Activated CD4-positive, alpha-beta T cell treated with anti-CD3 and anti-CD28 coated beads, Interleukin-2, amount 10 ng/mL, durations not matched to agents 24 days and 14 days (primary cell): Measurements from ENCODE around the gene PKD2L1. TPM values are rescaled to one million over a fixed set of nuclear protein-coding genes. Genes with fewer than 3 reads are reported as not detected.

Experiments
- DNase-seq: peaks from one replicate; pipeline ENCODE4 v3.0.0; 2022
- H3K27ac Mint-ChIP-seq: one replicate; pipeline ENCODE4 v1.8.0; 2022; ENCODE audit warnings: mild to moderate bottlenecking, mixed read lengths
- H3K27me3 Mint-ChIP-seq: one replicate; pipeline ENCODE4 v1.8.0; 2022; ENCODE audit warnings: mixed read lengths
- H3K36me3 Mint-ChIP-seq: one replicate; pipeline ENCODE4 v1.8.0; 2022; ENCODE audit warnings: low read depth, mild to moderate bottlenecking, mixed read lengths
- H3K4me1 Mint-ChIP-seq: one replicate; pipeline ENCODE4 v1.8.0; 2021; ENCODE audit warnings: mixed read lengths
- H3K4me3 Mint-ChIP-seq: one replicate; pipeline ENCODE4 v1.8.0; 2022; ENCODE audit warnings: mild to moderate bottlenecking, moderate library complexity, mixed read lengths
- H3K9me3 Mint-ChIP-seq: one replicate; pipeline ENCODE4 v1.8.0; 2021; ENCODE audit warnings: mixed read lengths
- intact Hi-C: fragments of 100-400 bp; cut with micrococcal nuclease; formaldehyde crosslinking; loops from one replicate; pipeline ENCODE4 v1.15.1; 2023
- total RNA-seq: library from RNA; stranded (reverse); gene quantifications from 2 replicates; pipeline ENCODE4 v1.2.3, GENCODE V29; 2022

Gene PKD2L1
- total RNA-seq, 1 donor from 2014 or later = not detected

GRCh38 chr10:100362570-100363496 lies 32.8 kb upstream of the PKD2L1 start:
- no peaks in the 10 kb centered on the region for H3K27me3 Mint-ChIP-seq

DNA sequence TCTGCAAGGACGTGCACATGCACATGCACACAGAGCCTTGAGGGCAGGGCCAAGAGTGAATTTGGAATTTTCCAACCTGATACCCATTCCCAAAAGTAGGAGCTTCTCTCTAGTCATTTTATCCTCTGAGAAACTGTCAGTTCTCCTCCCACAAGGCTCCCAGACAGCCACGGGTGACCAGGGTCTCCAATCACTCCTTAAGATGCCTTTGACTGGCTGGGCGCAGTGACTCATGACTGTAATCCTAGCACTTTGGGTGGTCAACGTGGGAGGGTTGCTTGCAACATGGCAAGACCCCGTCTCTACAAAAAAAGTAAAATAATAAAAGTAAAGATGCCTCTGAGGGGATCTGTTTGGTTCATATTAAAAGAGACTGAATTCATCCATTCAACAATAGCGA lies 30.2 kb upstream of the PKD2L1 start:
- DNase-seq = no peak
- Mint-ChIP-seq H3K36me3 (peaks cover 84% of the 10 kb centered on the region), H3K27ac (peak overlapping the region; percentile 45), H3K4me3 (no peak overlapping the region), H3K27me3 (no peaks in the 10 kb centered on the region), H3K9me3 (no peaks in the 10 kb centered on the region), H3K4me1 (peaks cover 68% of the 10 kb centered on the region)
- intact Hi-C loops = no loop called here

More at GRCh38 chr10:100362570-100363496, 32.8 kb upstream of the PKD2L1 start:
- Mint-ChIP-seq H3K36me3 (peaks cover 68% of the 10 kb centered on the region), H3K9me3 (no peaks in the 10 kb centered on the region), H3K4me3 (no peak overlapping the region), H3K27ac (peak overlapping the region; percentile 61), H3K4me1 (peaks cover 56% of the 10 kb centered on the region)
- intact Hi-C loops = no loop called here
- DNase-seq = no peak

DNA sequence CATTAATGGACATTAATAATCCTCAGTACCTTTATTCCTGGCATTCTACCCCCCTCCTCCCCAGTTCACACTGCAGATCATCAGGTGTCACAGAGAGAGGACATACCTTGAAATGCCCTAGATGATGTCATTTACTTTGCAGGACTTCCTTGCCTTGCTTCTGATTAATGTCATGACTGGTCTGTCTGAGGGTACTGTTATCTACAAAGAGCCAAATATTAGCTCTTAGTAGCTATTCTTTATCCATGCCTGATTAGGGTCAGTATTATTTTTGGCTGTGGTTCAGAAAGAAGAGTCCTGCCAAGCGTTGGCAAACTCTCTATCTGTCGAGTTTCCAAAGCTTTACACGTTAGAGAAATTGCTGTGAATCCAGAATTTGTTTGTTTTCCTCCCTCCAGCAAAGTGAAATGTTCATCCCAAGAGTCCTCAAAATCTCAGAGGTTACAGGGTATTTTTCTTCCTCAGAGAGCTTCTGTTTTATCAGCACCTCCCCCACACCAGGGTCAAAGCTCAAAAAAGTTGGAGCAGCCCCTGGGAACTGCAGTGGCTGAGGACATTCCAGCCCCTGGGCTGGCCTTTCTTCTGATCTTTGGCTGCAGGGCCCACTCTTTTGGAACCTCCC lies 29.6 kb upstream of the PKD2L1 start:
- Mint-ChIP-seq H3K9me3 (no peaks in the 10 kb centered on the region), H3K36me3 (peaks cover 86% of the 10 kb centered on the region), H3K27ac (peak overlapping the region; percentile 72), H3K27me3 (no peaks in the 10 kb centered on the region), H3K4me1 (peaks cover 70% of the 10 kb centered on the region), H3K4me3 (peak overlapping the region; percentile 17)
- intact Hi-C loops = no loop called here
- DNase-seq = no peak

DNA sequence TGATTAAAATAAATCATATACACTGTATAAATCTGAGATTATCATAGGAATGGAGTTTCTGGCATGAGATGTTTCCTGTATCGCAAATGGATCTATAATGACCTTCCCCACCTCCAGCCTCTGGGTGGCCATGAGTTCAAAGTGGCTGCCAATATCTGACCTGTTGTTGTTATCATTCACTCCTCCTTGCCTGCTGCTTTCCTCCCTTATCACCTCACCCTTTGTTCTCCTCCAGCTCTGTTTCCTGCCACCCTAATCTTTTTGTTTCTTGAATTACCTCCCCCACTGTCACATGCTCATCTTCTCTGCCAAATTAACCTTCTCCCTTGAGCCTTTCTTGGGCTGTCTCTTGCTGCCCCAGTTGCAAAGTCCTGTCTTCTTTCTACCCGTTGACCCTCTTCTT lies 29.0 kb upstream of the PKD2L1 start:
- H3K4me3 Mint-ChIP-seq = peak overlapping the region; percentile 17
- H3K27me3 Mint-ChIP-seq = no peaks in the 10 kb centered on the region
- no peak for DNase-seq
- intact Hi-C loops = no loop called here
- no peaks in the 10 kb centered on the region for H3K9me3 Mint-ChIP-seq
- H3K27ac Mint-ChIP-seq = peak overlapping the region; percentile 72
- peaks cover 87% of the 10 kb centered on the region for H3K36me3 Mint-ChIP-seq
- peaks cover 70% of the 10 kb centered on the region for H3K4me1 Mint-ChIP-seq

DNA sequence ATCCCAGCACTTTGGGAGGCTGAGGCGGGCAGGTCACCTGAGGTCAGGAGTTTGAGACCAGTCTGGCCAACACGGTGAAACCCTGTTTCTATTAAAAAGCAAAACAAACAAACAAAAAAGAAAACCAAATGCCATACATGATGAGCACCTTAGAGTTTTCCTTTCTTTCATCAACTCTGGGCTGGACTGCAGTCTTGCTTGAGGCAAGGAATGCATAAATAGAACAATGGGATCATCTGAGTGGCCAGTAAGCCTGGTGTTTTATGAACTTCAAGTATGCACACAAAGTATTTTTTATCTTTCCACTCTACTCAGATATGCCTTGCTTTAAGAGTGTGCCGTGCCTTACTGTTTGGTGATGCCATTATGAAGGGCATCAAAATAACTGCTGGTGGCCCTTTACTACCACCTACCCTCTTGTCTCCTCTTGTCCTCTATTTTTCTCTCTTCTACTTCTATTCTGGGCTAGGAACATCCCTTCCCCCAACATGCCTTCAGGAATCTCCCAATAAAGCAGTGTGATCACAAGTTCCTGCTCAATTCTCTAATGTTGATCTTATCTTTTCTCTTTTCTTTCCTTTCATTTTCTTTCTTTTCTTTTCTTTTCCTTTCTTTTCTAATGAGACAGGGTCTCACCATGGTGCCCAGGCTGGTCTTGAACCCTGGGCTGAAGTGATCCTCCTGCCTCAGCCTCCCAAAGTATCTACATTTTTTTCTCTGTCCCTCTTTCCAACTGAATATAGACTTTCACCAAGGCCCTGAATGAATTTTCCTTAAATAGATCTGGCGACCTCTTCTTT lies 27.2 kb upstream of the PKD2L1 start:
- peaks cover 88% of the 10 kb centered on the region for H3K36me3 Mint-ChIP-seq
- DNase-seq = no peak
- H3K9me3 Mint-ChIP-seq = no peaks in the 10 kb centered on the region
- peaks cover 65% of the 10 kb centered on the region for H3K4me1 Mint-ChIP-seq
- peak overlapping the region; percentile 5 for H3K4me3 Mint-ChIP-seq
- intact Hi-C loops = no loop called here
- peak overlapping the region; percentile 58 for H3K27ac Mint-ChIP-seq
- no peaks in the 10 kb centered on the region for H3K27me3 Mint-ChIP-seq

DNA sequence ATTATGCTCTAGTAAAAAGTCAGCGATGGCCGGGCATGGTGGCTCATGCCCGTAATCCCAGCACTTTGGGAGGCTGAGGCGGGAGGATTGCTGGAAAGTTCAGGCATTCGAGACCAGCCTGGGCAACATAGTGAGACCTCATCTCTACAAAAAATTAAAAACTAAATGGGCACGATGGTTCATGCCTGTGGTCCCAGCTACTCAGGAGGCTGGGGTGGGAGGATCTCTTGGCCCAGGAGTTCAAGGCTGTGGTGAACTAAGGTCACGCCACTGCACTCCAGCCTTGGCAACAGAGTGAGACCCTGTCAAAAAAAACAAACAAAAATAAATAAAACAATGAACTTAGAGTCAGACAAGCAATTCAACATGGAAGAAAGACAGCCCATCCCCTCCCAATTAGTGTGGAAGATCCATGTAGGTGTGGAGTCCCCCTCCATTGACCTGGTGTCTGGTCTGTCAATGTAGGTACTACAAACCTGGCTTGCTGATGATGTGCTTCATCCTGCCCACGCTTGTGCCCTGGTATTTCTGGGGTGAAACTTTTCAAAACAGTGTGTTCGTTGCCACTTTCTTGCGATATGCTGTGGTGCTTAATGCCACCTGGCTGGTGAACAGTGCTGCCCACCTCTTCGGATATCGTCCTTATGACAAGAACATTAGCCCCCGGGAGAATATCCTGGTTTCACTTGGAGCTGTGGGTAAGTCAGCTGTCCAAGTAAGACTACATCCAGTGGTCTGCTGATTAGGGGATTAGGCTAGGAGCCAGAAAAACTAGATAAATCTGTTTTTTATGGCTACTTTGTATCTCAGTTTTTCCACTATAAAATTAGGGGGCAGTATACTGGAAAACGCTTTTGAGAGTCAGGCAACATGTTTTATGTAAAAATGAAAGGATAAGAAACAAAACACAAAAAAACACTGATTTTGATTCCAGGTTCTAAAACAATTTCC lies 26.3 kb upstream of the PKD2L1 start:
- no peak for DNase-seq
- H3K27me3 Mint-ChIP-seq = no peaks in the 10 kb centered on the region
- H3K4me1 Mint-ChIP-seq = peaks cover 68% of the 10 kb centered on the region
- H3K36me3 Mint-ChIP-seq = peaks cover 89% of the 10 kb centered on the region
- H3K9me3 Mint-ChIP-seq = no peaks in the 10 kb centered on the region
- intact Hi-C loops = no loop called here
- H3K27ac Mint-ChIP-seq = no peak overlapping the region
- no peak overlapping the region for H3K4me3 Mint-ChIP-seq

DNA sequence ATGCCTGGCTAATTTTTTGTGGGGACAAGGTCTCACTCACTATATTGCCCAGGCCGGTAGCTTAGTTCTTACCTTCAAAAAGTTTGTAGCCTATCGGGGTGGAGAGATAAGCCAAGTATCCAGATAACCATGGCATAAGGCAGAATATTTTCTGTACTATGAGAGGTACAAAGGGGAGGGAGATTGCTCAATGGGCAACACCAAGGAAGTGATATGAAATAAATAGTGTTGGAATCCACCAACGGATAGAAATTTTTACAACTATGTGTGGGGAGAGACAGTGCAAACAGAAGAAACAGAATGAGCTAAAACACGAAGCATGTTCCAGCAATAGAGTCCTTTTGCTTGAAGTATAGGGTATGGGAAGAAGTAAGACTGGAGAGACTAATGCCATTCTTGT lies 25.1 kb upstream of the PKD2L1 start:
- Mint-ChIP-seq H3K4me3 (no peak overlapping the region), H3K27ac (peak overlapping the region; percentile 41), H3K27me3 (no peaks in the 10 kb centered on the region), H3K4me1 (peaks cover 72% of the 10 kb centered on the region), H3K9me3 (no peaks in the 10 kb centered on the region), H3K36me3 (peaks cover 89% of the 10 kb centered on the region)
- DNase-seq = no peak
- intact Hi-C loops = no loop called here

- DNase-seq = no peak
- Mint-ChIP-seq H3K27me3 (no peaks in the 10 kb centered on the region), H3K27ac (no peak overlapping the region), H3K4me1 (peaks cover 71% of the 10 kb centered on the region), H3K4me3 (no peak overlapping the region), H3K9me3 (no peaks in the 10 kb centered on the region), H3K36me3 (peaks cover 89% of the 10 kb centered on the region)
- intact Hi-C loops = no loop called here
These were observed 23.9 kb upstream of the PKD2L1 start for GRCh38 chr10:100353770-100354485.

DNA sequence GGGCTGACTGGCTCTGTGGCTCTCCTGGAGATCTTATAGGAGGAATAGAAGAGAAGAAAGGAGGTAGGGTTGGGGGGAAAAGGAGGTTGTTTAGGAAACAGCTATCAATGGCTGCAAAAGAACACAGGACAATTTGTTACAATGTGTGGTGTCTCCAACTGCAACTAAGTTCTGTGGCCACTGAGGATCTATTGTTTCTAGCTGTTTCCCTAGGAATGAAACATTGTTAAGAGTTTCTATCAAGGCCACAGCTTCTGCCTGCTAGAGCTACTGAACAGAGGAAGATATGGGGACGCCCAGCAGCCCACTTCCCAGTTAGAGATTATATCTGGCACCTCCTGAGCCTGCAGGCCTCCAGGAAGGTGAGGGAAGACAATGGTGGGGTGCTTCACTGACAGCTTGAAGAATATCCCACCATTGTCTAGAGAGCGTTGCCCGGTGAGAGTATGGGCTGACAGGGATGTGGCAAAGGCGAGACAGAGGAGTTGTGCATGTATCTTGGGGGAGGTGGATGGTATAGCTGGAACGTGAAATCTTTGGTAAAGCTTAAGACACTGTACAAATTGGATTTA lies 21.0 kb upstream of the PKD2L1 start:
- peak overlapping the region; percentile 61 for H3K27ac Mint-ChIP-seq
- H3K9me3 Mint-ChIP-seq = no peaks in the 10 kb centered on the region
- peak overlapping the region; percentile 97 for H3K4me3 Mint-ChIP-seq
- intact Hi-C loops = no loop called here
- peaks cover 64% of the 10 kb centered on the region for H3K4me1 Mint-ChIP-seq
- no peak for DNase-seq
- H3K36me3 Mint-ChIP-seq = peaks cover 85% of the 10 kb centered on the region
- H3K27me3 Mint-ChIP-seq = no peaks in the 10 kb centered on the region

- H3K27ac Mint-ChIP-seq = peak overlapping the region; percentile 37
- DNase-seq = no peak
- peak overlapping the region; percentile 97 for H3K4me3 Mint-ChIP-seq
- H3K36me3 Mint-ChIP-seq = peaks cover 72% of the 10 kb centered on the region
- peaks cover 62% of the 10 kb centered on the region for H3K4me1 Mint-ChIP-seq
- no peaks in the 10 kb centered on the region for H3K9me3 Mint-ChIP-seq
- intact Hi-C loops = loop anchor here (10.0 kb wide), 1 partner anchor 565 kb away; the partner anchor contains the start of gene SLF2
- H3K27me3 Mint-ChIP-seq = no peaks in the 10 kb centered on the region
These were observed 19.6 kb upstream of the PKD2L1 start for GRCh38 chr10:100349672-100350071.

DNA sequence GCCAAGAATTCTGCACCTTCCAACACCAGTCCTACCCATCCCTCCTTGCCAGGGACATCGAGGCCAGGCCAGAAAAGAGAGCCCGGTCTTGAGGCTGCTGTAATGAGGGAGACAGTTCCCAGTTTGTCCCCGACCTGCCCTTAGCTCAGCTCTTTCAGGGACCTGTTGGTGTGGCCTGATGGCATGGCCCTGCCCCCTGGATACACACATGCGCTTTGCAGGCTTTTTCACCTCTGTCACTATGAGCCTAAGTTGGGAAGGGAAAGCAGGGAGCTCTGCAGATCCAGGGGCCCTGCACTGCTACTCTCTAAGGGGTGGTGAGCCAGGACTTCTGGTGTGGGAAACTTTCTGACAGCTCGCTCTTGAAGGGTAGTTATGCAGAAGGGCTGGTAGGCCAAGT lies 19.1 kb upstream of the PKD2L1 start:
- intact Hi-C loops = loop anchor here (10.0 kb wide), 1 partner anchor 566 kb away; the partner anchor contains the start of gene SLF2
- peaks cover 68% of the 10 kb centered on the region for H3K36me3 Mint-ChIP-seq
- H3K4me1 Mint-ChIP-seq = peaks cover 64% of the 10 kb centered on the region
- H3K27ac Mint-ChIP-seq = peak overlapping the region; percentile 37
- no peaks in the 10 kb centered on the region for H3K27me3 Mint-ChIP-seq
- H3K9me3 Mint-ChIP-seq = no peaks in the 10 kb centered on the region
- peak overlapping the region; percentile 97 for H3K4me3 Mint-ChIP-seq
- peak; percentile 59 for DNase-seq

GRCh38 chr10:100348389-100348927 lies 18.4 kb upstream of the PKD2L1 start:
- Mint-ChIP-seq H3K36me3 (peaks cover 61% of the 10 kb centered on the region), H3K4me1 (peaks cover 60% of the 10 kb centered on the region), H3K27ac (peak overlapping the region; percentile 94), H3K4me3 (peak overlapping the region; percentile 97), H3K27me3 (no peaks in the 10 kb centered on the region), H3K9me3 (no peaks in the 10 kb centered on the region)
- peak; percentile 68 for DNase-seq
- intact Hi-C loops = loop anchor here (10.0 kb wide), 1 partner anchor 566 kb away; the partner anchor contains the start of gene SLF2
